22Rv1 (cell line): ENCODE data around the gene S100A6.

Experiments
- H3K27ac ChIP-seq: fragments of 450-650 bp; 2 replicates; pipeline ENCODE4 v1.5.1; 2017
- CTCF ChIP-seq: fragments of 450-650 bp; IDR thresholded peaks from 2 replicates; pipeline ENCODE4 v1.5.1; 2017; ENCODE audit warnings: mild to moderate bottlenecking
- ZFX ChIP-seq: fragments of 450-650 bp; IDR thresholded peaks from 2 replicates; pipeline ENCODE4 v1.6.1; 2017; ENCODE audit warnings: antibody characterized with exemption, borderline replicate concordance

S100A6 gene

DNA sequence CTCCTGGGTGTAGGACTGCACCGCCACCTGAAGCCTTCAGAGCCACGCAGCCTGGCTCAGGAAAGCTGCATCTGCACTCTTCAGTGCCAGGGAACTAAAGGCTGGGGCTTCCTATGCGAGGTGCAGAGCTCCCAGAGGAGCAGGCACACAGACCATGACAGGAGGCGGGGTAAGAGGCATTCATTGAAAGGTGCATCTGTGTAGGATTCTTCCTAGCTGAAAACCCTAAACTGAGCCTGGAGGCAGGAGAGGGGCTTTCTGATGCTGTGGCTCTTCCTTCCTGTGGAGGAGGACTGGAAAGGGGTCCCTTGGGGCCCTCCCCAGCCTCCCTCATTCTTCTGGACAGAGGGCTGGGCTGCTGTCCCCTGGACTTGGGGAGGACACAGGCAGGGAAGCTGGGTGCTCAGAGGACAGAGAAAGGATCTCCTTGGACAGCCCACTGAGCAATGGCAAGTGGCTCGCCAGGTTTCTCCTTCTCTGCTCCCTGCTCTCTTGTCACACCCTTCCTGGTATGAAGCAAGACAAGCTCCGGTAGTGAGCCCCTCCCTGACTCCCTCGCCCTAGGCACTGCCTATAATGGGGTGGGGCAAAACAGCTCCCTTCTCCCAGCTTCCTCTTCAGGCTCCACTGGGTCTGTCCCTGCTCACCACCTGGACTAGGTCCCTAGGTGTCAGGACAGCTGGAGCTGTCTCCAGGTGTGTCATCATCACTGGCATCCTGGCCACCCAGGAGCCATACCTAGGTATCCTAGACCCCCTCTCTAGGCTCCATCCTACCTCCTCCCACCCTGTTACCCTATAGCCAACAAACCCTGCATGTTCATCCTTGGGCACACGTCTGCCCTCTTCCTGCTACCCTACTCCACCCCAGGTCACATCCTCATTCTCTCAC is 20.0 kb downstream of the S100A6 start:
- TF ChIP-seq ZFX (no peak), CTCF (no peak)
- H3K27ac ChIP-seq: peak overlapping the region; percentile 45

DNA sequence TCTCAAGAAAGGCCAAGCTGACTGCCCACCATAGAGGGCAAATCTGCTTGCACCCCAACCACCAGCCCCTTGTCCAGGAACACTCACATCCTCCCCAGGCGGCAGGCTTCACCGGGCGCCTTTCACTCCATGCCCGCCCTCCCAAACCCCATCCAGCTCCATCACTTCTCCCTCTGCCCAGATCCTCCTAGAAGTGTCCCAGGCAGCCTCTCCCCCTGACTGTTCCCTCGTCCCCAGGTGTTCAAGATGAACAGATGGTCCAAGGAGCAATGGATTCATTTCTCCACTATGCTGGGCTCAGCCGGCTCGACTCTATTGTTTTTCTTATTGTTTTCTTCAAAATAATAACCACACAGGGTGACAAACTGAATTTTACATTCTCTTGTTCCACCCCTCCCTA is 22.1 kb downstream of the S100A6 start:
- no peak overlapping the region for H3K27ac ChIP-seq
- TF ChIP-seq ZFX (no peak), CTCF (no peak)

DNA sequence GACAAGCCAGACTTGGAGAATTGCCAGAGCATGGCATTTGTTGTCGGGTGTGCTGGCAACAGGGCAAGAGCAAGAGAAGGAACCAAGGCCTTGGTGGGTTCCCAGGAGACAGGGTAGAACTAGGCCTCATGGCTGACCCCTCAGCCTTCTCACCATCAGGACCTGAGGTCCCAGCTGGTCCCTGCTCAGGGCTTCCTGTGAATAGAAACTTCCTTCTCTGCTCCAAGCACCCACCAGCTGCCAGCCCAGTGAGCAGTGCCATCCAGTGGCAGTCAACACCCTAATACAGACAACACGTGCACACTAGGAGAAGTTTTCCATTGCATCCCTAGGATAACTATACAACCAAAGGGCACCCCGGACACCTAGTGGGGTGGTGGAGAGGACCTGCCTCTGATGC is 22.8 kb downstream of the S100A6 start:
- TF ChIP-seq CTCF (peak; percentile 26; the same call in 1 of the 2 replicates), ZFX (no peak)
- no peak overlapping the region for H3K27ac ChIP-seq

- no peak overlapping the region for H3K27ac ChIP-seq
Measured at GRCh38 chr1:153510984-153511410, 24.8 kb downstream of the S100A6 start.

GRCh38 chr1:153509729-153510354 is 25.9 kb downstream of the S100A6 start:
- TF ChIP-seq ZFX (no peak), CTCF (peak; percentile 94)
- no peak overlapping the region for H3K27ac ChIP-seq

More at GRCh38 chr1:153510984-153511410, 24.8 kb downstream of the S100A6 start:
- peak; percentile 97 for TF ChIP-seq CTCF
- TF ChIP-seq ZFX: no peak

- TF ChIP-seq ZFX (no peak), CTCF (no peak)
- no peak overlapping the region for H3K27ac ChIP-seq
Measured at GRCh38 chr1:153509036-153509435, 26.8 kb downstream of the S100A6 start.
